H1 (cell line): ENCODE measurements around the gene TAT. TPM values are rescaled to one million over a fixed set of nuclear protein-coding genes. Genes with fewer than 3 reads are reported as not detected.

Source experiments
- E2F6 ChIP-seq: IDR thresholded peaks from 2 replicates; pipeline ENCODE4 v1.6.1; 2012; ENCODE audit warnings: inconsistent platforms
- EP300 ChIP-seq, 2 experiments: IDR thresholded peaks; 1 replicate in 1 of 2; 2 replicates in 1 of 2; pipeline ENCODE4 v1.6.1; 2011 to 2012; ENCODE audit warnings: low read depth in 2 of 2, low read length in 2 of 2, mild to moderate bottlenecking in 2 of 2, borderline replicate concordance in 1 of 2, inconsistent platforms in 1 of 2, moderate library complexity in 1 of 2
- HDAC6 ChIP-seq: IDR thresholded peaks from one replicate; pipeline ENCODE4 v1.7.1; 2012; ENCODE audit warnings: low read depth, mild to moderate bottlenecking, inconsistent platforms, low read length, moderate library complexity
- KDM5A ChIP-seq: fragments of 200-600 bp; IDR thresholded peaks from 2 replicates; pipeline ENCODE4 v1.7.1; 2012; ENCODE audit warnings: mild to moderate bottlenecking, low read length, inconsistent platforms, mixed read lengths
- MAX ChIP-seq: IDR thresholded peaks from 2 replicates; pipeline ENCODE4 v1.6.1; 2012; ENCODE audit warnings: inconsistent platforms
- NANOG ChIP-seq: IDR thresholded peaks from 2 replicates; pipeline ENCODE4 v1.6.1; 2011; ENCODE audit warnings: low read length, low read depth, mild to moderate bottlenecking, inconsistent platforms; ENCODE audit not compliant: insufficient read depth, poor library complexity, severe bottlenecking
- POLR2A ChIP-seq, 2 experiments: IDR thresholded peaks; 1 replicate in 1 of 2; 2 replicates in 1 of 2; pipeline ENCODE4 v1.6.1; 2011; ENCODE audit warnings: low read depth in 2 of 2, low read length in 2 of 2, mild to moderate bottlenecking in 2 of 2; ENCODE audit errors: control extremely low read depth in 1 of 2
- POU5F1 ChIP-seq: IDR thresholded peaks from 2 replicates; pipeline ENCODE4 v1.6.1; 2011; ENCODE audit warnings: low read depth, mild to moderate bottlenecking, low read length, moderate library complexity
- polyA plus RNA-seq, 7 experiments: library from polyadenylated mRNA; depleted of rRNA in 3 of 7; stranded (reverse) in 5 of 7; unstranded in 2 of 7; fragments of >200 nt in 5 of 7; fragments of 200-250 nt in 2 of 7; gene quantifications; 1 replicate in 5 of 7; 2 replicates in 1 of 7; 4 replicates in 1 of 7; pipeline versions ENCODE4 v1.2.1 to v1.2.3, GENCODE V29; 2011 to 2013; ENCODE audit warnings: missing spikeins in 2 of 7, mixed read lengths in 2 of 7
- total RNA-seq: library from RNA; stranded (reverse); fragmentation: NEBNext Ultra II Directional; extraction: Animal tissue kit (Norgen Biotek cat#: 25700); gene quantifications from 2 replicates; pipeline ENCODE4 v1.2.1, GENCODE V29; 2021
- TF ChIP-seq, protein P1 (sequence below): IDR thresholded peaks from 2 replicates; pipeline ENCODE4 v1.6.1; 2011; ENCODE audit warnings: low read depth, mild to moderate bottlenecking, low read length; ENCODE audit not compliant: insufficient read depth
- TF ChIP-seq, protein P2 (sequence below), 3 experiments: IDR thresholded peaks; 1 replicate in 2 of 3; 2 replicates in 1 of 3; pipeline versions ENCODE4 v1.5.1 to v1.6.1; 2011; ENCODE audit warnings: low read length in 3 of 3, mild to moderate bottlenecking in 3 of 3, inconsistent platforms in 2 of 3, low read depth in 1 of 3, moderate library complexity in 1 of 3; ENCODE audit not compliant: insufficient read depth in 1 of 3; ENCODE audit errors: control extremely low read depth in 1 of 3

TAT gene
- total and polyA plus RNA-seq, 2 of the 8 experiments (the other 6 are each of a cell fraction or from before 2014, with no cell fraction given) = 0.03 TPM; not detected in 1

- no peak for TF ChIP-seq NANOG
- TF ChIP-seq HDAC6 = no peak
- no peak for TF ChIP-seq POU5F1
- TF ChIP-seq, protein P1, sequence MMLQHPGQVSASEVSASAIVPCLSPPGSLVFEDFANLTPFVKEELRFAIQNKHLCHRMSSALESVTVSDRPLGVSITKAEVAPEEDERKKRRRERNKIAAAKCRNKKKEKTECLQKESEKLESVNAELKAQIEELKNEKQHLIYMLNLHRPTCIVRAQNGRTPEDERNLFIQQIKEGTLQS = no peak
- TF ChIP-seq, protein P2, sequence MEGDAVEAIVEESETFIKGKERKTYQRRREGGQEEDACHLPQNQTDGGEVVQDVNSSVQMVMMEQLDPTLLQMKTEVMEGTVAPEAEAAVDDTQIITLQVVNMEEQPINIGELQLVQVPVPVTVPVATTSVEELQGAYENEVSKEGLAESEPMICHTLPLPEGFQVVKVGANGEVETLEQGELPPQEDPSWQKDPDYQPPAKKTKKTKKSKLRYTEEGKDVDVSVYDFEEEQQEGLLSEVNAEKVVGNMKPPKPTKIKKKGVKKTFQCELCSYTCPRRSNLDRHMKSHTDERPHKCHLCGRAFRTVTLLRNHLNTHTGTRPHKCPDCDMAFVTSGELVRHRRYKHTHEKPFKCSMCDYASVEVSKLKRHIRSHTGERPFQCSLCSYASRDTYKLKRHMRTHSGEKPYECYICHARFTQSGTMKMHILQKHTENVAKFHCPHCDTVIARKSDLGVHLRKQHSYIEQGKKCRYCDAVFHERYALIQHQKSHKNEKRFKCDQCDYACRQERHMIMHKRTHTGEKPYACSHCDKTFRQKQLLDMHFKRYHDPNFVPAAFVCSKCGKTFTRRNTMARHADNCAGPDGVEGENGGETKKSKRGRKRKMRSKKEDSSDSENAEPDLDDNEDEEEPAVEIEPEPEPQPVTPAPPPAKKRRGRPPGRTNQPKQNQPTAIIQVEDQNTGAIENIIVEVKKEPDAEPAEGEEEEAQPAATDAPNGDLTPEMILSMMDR (IDR thresholded peaks at IDR 0.05; ENCODE audit: control extremely low read depth in 1 of 3, insufficient read depth in 1 of 3, low read depth in 1 of 3, low read length in 3 of 3) = no peak
- TF ChIP-seq POLR2A (IDR thresholded peaks at IDR 0.05; ENCODE audit: control extremely low read depth in 1 of 2, low read depth in 2 of 2, low read length in 2 of 2) = no peak
- TF ChIP-seq KDM5A = no peak
- TF ChIP-seq E2F6 = no peak
- TF ChIP-seq MAX = no peak
- no peak for TF ChIP-seq EP300 (IDR thresholded peaks at IDR 0.05; ENCODE audit: borderline replicate concordance in 1 of 2, low read depth in 2 of 2, low read length in 2 of 2)
- TF ChIP-seq, all 59 proteins: peak for 0
Measured at GRCh38 chr16:71559855-71560254, 17.0 kb downstream of the TAT start (continued).
